DND-41 (cell line): ENCODE data around the gene SV2B.

Experiments used
- CTCF ChIP-seq: IDR thresholded peaks from 2 replicates; pipeline ENCODE4 v1.5.1; 2012; ENCODE audit warnings: borderline replicate concordance, low read length, moderate library complexity, mild to moderate bottlenecking; ENCODE audit not compliant: poor library complexity, severe bottlenecking; ENCODE audit errors: extremely low read depth
- EZH2 ChIP-seq: IDR thresholded peaks from 3 replicates; pipeline ENCODE4 v1.6.1; 2012; ENCODE audit warnings: borderline replicate concordance, low read depth, mild to moderate bottlenecking, moderate library complexity, low read length, inconsistent platforms; ENCODE audit not compliant: severe bottlenecking

GRCh38 chr15:91259077-91259476 lies 159.0 kb downstream of the SV2B start:
- TF ChIP-seq CTCF (no peak), EZH2 (no peak)
